H9 (cell line): ENCODE measurements around the gene MDGA2. TPM values are rescaled to one million over a fixed set of nuclear protein-coding genes. Genes with fewer than 3 reads are reported as not detected.

Experiments used
- DNase-seq: peaks from one replicate; pipeline ENCODE4 v3.0.0-alpha.2; 2017
- H2AFZ ChIP-seq: one replicate; pipeline ENCODE4 v1.6.1; 2013; ENCODE audit warnings: mild to moderate bottlenecking, low read length, control low read depth, moderate library complexity
- H2AK5ac ChIP-seq: 2 replicates; pipeline ENCODE4 v1.6.1; 2013; ENCODE audit warnings: low read length, control low read depth, mixed read lengths; ENCODE audit not compliant: insufficient read length
- H2BK120ac ChIP-seq: one replicate; pipeline ENCODE4 v1.6.1; 2013; ENCODE audit warnings: low read depth, mild to moderate bottlenecking, low read length, control low read depth, inconsistent platforms; ENCODE audit not compliant: poor library complexity, severe bottlenecking
- H2BK12ac ChIP-seq: 2 replicates; pipeline ENCODE4 v1.6.1; 2013; ENCODE audit warnings: low read length, control low read depth, mixed read lengths, low read depth; ENCODE audit not compliant: insufficient read length
- H2BK15ac ChIP-seq: 2 replicates; pipeline ENCODE4 v1.6.1; 2013; ENCODE audit warnings: low read depth, low read length, control low read depth
- H2BK20ac ChIP-seq: one replicate; pipeline ENCODE4 v1.6.1; 2013; ENCODE audit warnings: low read depth, mild to moderate bottlenecking, low read length, control low read depth, inconsistent platforms; ENCODE audit not compliant: poor library complexity, severe bottlenecking
- H2BK5ac ChIP-seq: 2 replicates; pipeline ENCODE4 v1.6.1; 2013; ENCODE audit warnings: low read length, control low read depth, mixed read lengths; ENCODE audit not compliant: insufficient read length
- H3K14ac ChIP-seq: 2 replicates; pipeline ENCODE4 v1.6.1; 2013; ENCODE audit warnings: low read length, control low read depth; ENCODE audit not compliant: insufficient read depth
- H3K18ac ChIP-seq: 2 replicates; pipeline ENCODE4 v1.6.1; 2013; ENCODE audit warnings: low read depth, mild to moderate bottlenecking, mixed read lengths, low read length, control low read depth; ENCODE audit not compliant: insufficient read length
- H3K23ac ChIP-seq: 2 replicates; pipeline ENCODE4 v1.6.1; 2013; ENCODE audit warnings: low read length, control low read depth, mixed read lengths, low read depth; ENCODE audit not compliant: insufficient read length
- H3K23me2 ChIP-seq: 2 replicates; pipeline ENCODE4 v1.6.1; 2013; ENCODE audit warnings: low read depth, mild to moderate bottlenecking, mixed read lengths, low read length, control low read depth; ENCODE audit not compliant: insufficient read length, poor library complexity, severe bottlenecking
- H3K27ac ChIP-seq: 2 replicates; pipeline ENCODE4 v1.5.1; 2013; ENCODE audit warnings: low read length, control low read depth, mixed read lengths, low read depth; ENCODE audit not compliant: insufficient read length
- H3K27me3 ChIP-seq: 2 replicates; pipeline ENCODE4 v1.6.1; 2013; ENCODE audit warnings: low read length, control low read depth, inconsistent platforms; ENCODE audit not compliant: insufficient read depth
- H3K4ac ChIP-seq: 2 replicates; pipeline ENCODE4 v1.6.1; 2013; ENCODE audit warnings: low read depth, mild to moderate bottlenecking, control low read depth, inconsistent platforms, low read length, moderate library complexity
- H3K4me1 ChIP-seq: 2 replicates; pipeline ENCODE4 v1.6.1; 2013; ENCODE audit warnings: low read length, control low read depth, inconsistent platforms; ENCODE audit not compliant: insufficient read depth
- H3K4me2 ChIP-seq: 2 replicates; pipeline ENCODE4 v1.6.1; 2013; ENCODE audit warnings: low read length, control low read depth, mixed read lengths; ENCODE audit not compliant: insufficient read length, insufficient read depth
- H3K56ac ChIP-seq: 2 replicates; pipeline ENCODE4 v1.6.1; 2013; ENCODE audit warnings: low read depth, mild to moderate bottlenecking, mixed read lengths, low read length, control low read depth; ENCODE audit not compliant: insufficient read length
- H3K79me1 ChIP-seq: 2 replicates; pipeline ENCODE4 v1.6.1; 2013; ENCODE audit warnings: low read depth, mild to moderate bottlenecking, moderate library complexity, low read length, control low read depth, inconsistent platforms; ENCODE audit not compliant: insufficient read depth, poor library complexity, severe bottlenecking
- H3K79me2 ChIP-seq: 2 replicates; pipeline ENCODE4 v1.6.1; 2013; ENCODE audit warnings: low read length, control low read depth, inconsistent platforms; ENCODE audit not compliant: insufficient read depth
- H3K9ac ChIP-seq: 2 replicates; pipeline ENCODE4 v1.6.1; 2013; ENCODE audit warnings: low read length, control low read depth, mixed read lengths; ENCODE audit not compliant: insufficient read length; ENCODE audit errors: extremely low read depth
- H3K9me3 ChIP-seq: one replicate; pipeline ENCODE4 v1.6.1; 2013; ENCODE audit warnings: low read depth, low read length, inconsistent platforms; ENCODE audit not compliant: control insufficient read depth
- H3T11ph ChIP-seq: one replicate; pipeline ENCODE4 v1.6.1; 2013; ENCODE audit warnings: mild to moderate bottlenecking, low read length, control low read depth, inconsistent platforms
- H4K20me1 ChIP-seq: one replicate; pipeline ENCODE4 v1.6.1; 2013; ENCODE audit not compliant: control insufficient read depth, insufficient read length, insufficient read depth
- H4K5ac ChIP-seq: 2 replicates; pipeline ENCODE4 v1.6.1; 2013; ENCODE audit warnings: low read depth, mild to moderate bottlenecking, mixed read lengths, low read length, control low read depth; ENCODE audit not compliant: insufficient read length
- H4K8ac ChIP-seq: replicated peaks from 2 replicates; pipeline ENCODE4 v1.6.1; 2013; ENCODE audit warnings: low read length, control low read depth, mixed read lengths, low read depth; ENCODE audit not compliant: insufficient read length
- H4K91ac ChIP-seq: 2 replicates; pipeline ENCODE4 v1.6.1; 2013; ENCODE audit warnings: low read depth, mild to moderate bottlenecking, moderate library complexity, mixed read lengths, low read length, control low read depth; ENCODE audit not compliant: insufficient read length
- H3K27ac Mint-ChIP-seq, 3 experiments: 2 replicates in 2 of 3; 3 replicates in 1 of 3; pipeline ENCODE4 v1.8.0; 2020 to 2021; ENCODE audit warnings: mixed read lengths in 3 of 3, mild to moderate bottlenecking in 1 of 3, moderate library complexity in 1 of 3
- H3K27me3 Mint-ChIP-seq: 2 replicates; pipeline ENCODE4 v1.8.0; 2021; ENCODE audit warnings: low read depth, mild to moderate bottlenecking, moderate library complexity, mixed read lengths
- H3K36me3 Mint-ChIP-seq, 3 experiments: 2 replicates in 2 of 3; 3 replicates in 1 of 3; pipeline ENCODE4 v1.8.0; 2020 to 2021; ENCODE audit warnings: low read depth in 3 of 3, mixed read lengths in 3 of 3; ENCODE audit not compliant: insufficient read depth in 1 of 3
- H3K4me1 Mint-ChIP-seq, 2 experiments: 2 replicates each; pipeline ENCODE4 v1.8.0; 2020; ENCODE audit warnings: mixed read lengths in 2 of 2
- H3K4me3 Mint-ChIP-seq, 2 experiments: 2 replicates in 1 of 2; 3 replicates in 1 of 2; pipeline ENCODE4 v1.8.0; 2020 to 2021; ENCODE audit warnings: mild to moderate bottlenecking in 2 of 2, mixed read lengths in 2 of 2, moderate library complexity in 1 of 2
- H3K9me3 Mint-ChIP-seq, 2 experiments: 2 replicates in 1 of 2; 3 replicates in 1 of 2; pipeline ENCODE4 v1.8.0; 2020; ENCODE audit warnings: mild to moderate bottlenecking in 2 of 2, mixed read lengths in 2 of 2, moderate library complexity in 1 of 2
- CTCF ChIP-seq: fragments of 200-600 bp; sonication (generic); conservative IDR thresholded peaks from 3 replicates; pipeline ENCODE4 v1.8.0; 2021; ENCODE audit warnings: antibody characterized with exemption, mild to moderate bottlenecking
- WGBS: extraction: QIAGEN DNeasy Blood & Tissue Kit; methylation state at CpG from one replicate; pipeline ENCODE4 v1.1.7; 2013; ENCODE audit warnings: missing lambda C conversion rate, low lambda C conversion rate, mixed read lengths; ENCODE audit not compliant: insufficient read length; ENCODE audit errors: extremely low coverage; 5-methylcytosine and 5-hydroxymethylcytosine counted together
- total RNA-seq: library from RNA; stranded (reverse); gene quantifications from 2 replicates; pipeline ENCODE4 v1.2.1, GENCODE V29; 2021

MDGA2 gene
- total RNA-seq, 1 experiment from 2014 or later, result 1.9 TPM

- Histone ChIP-seq H3T11ph (no peak overlapping the region), H2BK20ac (no peak overlapping the region), H3K4me1 (no peaks in the 10 kb centered on the region), H2BK15ac (no peak overlapping the region), H3K9ac (no peak overlapping the region), H3K14ac (no peak overlapping the region), H3K27me3 (no peaks in the 10 kb centered on the region), H3K4me2 (no peak overlapping the region), H2BK12ac (no peak overlapping the region), H3K79me1 (no peaks in the 10 kb centered on the region), H3K4ac (no peak overlapping the region), H3K18ac (no peak overlapping the region), H2AK5ac (no peak overlapping the region), H2BK120ac (no peak overlapping the region), H2BK5ac (no peak overlapping the region), H3K56ac (no peak overlapping the region), H3K23me2 (no peaks in the 10 kb centered on the region), H4K20me1 (no peaks in the 10 kb centered on the region), H4K5ac (no peak overlapping the region), H3K79me2 (no peaks in the 10 kb centered on the region), H2AFZ (no peak overlapping the region), H3K23ac (no peak overlapping the region), H3K27ac (no peak overlapping the region), H4K8ac (no peak overlapping the region), H3K9me3 (no peaks in the 10 kb centered on the region), H4K91ac (no peak overlapping the region)
- no peaks in the 10 kb centered on the region for H3K9me3 Mint-ChIP-seq
- no peak for DNase-seq
- no peaks in the 10 kb centered on the region for H3K4me1 Mint-ChIP-seq
- no peak overlapping the region for H3K4me3 Mint-ChIP-seq
- no CpG with 5 or more reads among the region's 3 CpGs for WGBS
- no peaks in the 10 kb centered on the region for H3K36me3 Mint-ChIP-seq
- H3K27me3 Mint-ChIP-seq, result no peaks in the 10 kb centered on the region
- TF ChIP-seq CTCF, result no peak
- no peak overlapping the region for H3K27ac Mint-ChIP-seq
Measured at GRCh38 chr14:47235619-47236018, 439.8 kb downstream of the MDGA2 start.
